ENCODE measurements around the gene IPO5.

- TF ChIP-seq CTCF (conservative IDR thresholded peaks at IDR 0.05) (no peak), EZH2 (IDR thresholded peaks at IDR 0.05; ENCODE audit: low read depth) (no peak)
Measured at GRCh38 chr13:98065468-98065867, 112.0 kb downstream of the IPO5 start.
